GM23338 (cell line): ENCODE data around the gene CMSS1. TPM values are rescaled to one million over a fixed set of nuclear protein-coding genes. Genes with fewer than 3 reads are reported as not detected.

Experiments
- ATAC-seq: fragments of 200-7000 bp; cut with Tn5 transposase; 3 replicates; pipeline ENCODE4 v1.9.1; 2020
- DNase-seq: peaks from one replicate; pipeline ENCODE4 v3.0.0-alpha.2; 2015; ENCODE audit warnings: low spot score
- H2AFZ ChIP-seq: fragments of 200-600 bp; sonication (generic); 2 replicates; pipeline ENCODE4 v1.8.0; 2016; ENCODE audit warnings: antibody characterized with exemption, mild to moderate bottlenecking, moderate library complexity
- H3F3A ChIP-seq: fragments of 200-600 bp; sonication (generic); replicated peaks from 2 replicates; pipeline ENCODE4 v1.8.0; 2017; ENCODE audit warnings: antibody characterized with exemption, mixed run types, low read depth
- H3K27ac ChIP-seq: fragments of 200-600 bp; sonication (generic); 2 replicates; pipeline ENCODE4 v1.6.1; 2016; ENCODE audit warnings: low read depth
- H3K27me3 ChIP-seq: fragments of 200-600 bp; sonication (generic); 2 replicates; pipeline ENCODE4 v1.8.0; 2016; ENCODE audit warnings: mild to moderate bottlenecking, mixed run types, moderate library complexity; ENCODE audit not compliant: insufficient read depth
- H3K36me3 ChIP-seq: fragments of 200-600 bp; sonication (generic); 2 replicates; pipeline ENCODE4 v1.8.0; 2016; ENCODE audit warnings: mild to moderate bottlenecking; ENCODE audit not compliant: insufficient read depth
- H3K4me1 ChIP-seq: fragments of 200-600 bp; sonication (generic); 2 replicates; pipeline ENCODE4 v1.8.0; 2016; ENCODE audit warnings: mild to moderate bottlenecking, moderate library complexity; ENCODE audit not compliant: insufficient read depth
- H3K4me2 ChIP-seq: fragments of 200-600 bp; sonication (generic); 2 replicates; pipeline ENCODE4 v1.7.1; 2017; ENCODE audit warnings: mixed run types
- H3K4me3 ChIP-seq: fragments of 200-600 bp; sonication (generic); 2 replicates; pipeline ENCODE4 v1.6.1; 2016; ENCODE audit warnings: mixed run types
- H3K79me2 ChIP-seq: fragments of 200-600 bp; sonication (generic); replicated peaks from 2 replicates; pipeline ENCODE4 v1.8.0; 2017; ENCODE audit warnings: mild to moderate bottlenecking; ENCODE audit not compliant: insufficient read depth
- H3K9me2 ChIP-seq: fragments of 200-600 bp; sonication (generic); 2 replicates; pipeline ENCODE4 v1.8.0; 2017; ENCODE audit not compliant: insufficient read depth
- H4K20me1 ChIP-seq: fragments of 200-600 bp; sonication (generic); replicated peaks from 2 replicates; pipeline ENCODE4 v1.8.0; 2017; ENCODE audit warnings: mild to moderate bottlenecking; ENCODE audit not compliant: insufficient read depth
- H3K27ac Mint-ChIP-seq: 2 replicates; pipeline ENCODE4 v1.8.0; 2020; ENCODE audit warnings: inconsistent platforms, mild to moderate bottlenecking, moderate library complexity, mixed read lengths
- H3K27me3 Mint-ChIP-seq: 3 replicates; pipeline ENCODE4 v1.8.0; 2022; ENCODE audit warnings: low read depth, mild to moderate bottlenecking, moderate library complexity, mixed read lengths, inconsistent platforms; ENCODE audit not compliant: insufficient read depth, poor library complexity
- H3K36me3 Mint-ChIP-seq: 3 replicates; pipeline ENCODE4 v1.8.0; 2021; ENCODE audit warnings: low read depth, mild to moderate bottlenecking, inconsistent platforms, moderate library complexity, mixed read lengths
- H3K4me1 Mint-ChIP-seq: 3 replicates; pipeline ENCODE4 v1.8.0; 2020; ENCODE audit warnings: mild to moderate bottlenecking, inconsistent platforms, mixed read lengths
- H3K4me3 Mint-ChIP-seq: 3 replicates; pipeline ENCODE4 v1.8.0; 2021; ENCODE audit warnings: moderate library complexity, mild to moderate bottlenecking, inconsistent platforms, mixed read lengths
- H3K9me3 Mint-ChIP-seq: 3 replicates; pipeline ENCODE4 v1.8.0; 2020; ENCODE audit warnings: moderate library complexity, mild to moderate bottlenecking, inconsistent platforms, mixed read lengths
- CREB1 ChIP-seq: fragments of 250-450 bp; sonication (Bioruptor Pico); IDR thresholded peaks from 2 replicates; pipeline ENCODE4 v1.5.0; 2020; ENCODE audit warnings: low read depth, mild to moderate bottlenecking, moderate library complexity
- CTCF ChIP-seq, 2 experiments: fragments of 200-600 bp in 1 of 2; sonication (generic) in 1 of 2; conservative IDR thresholded peaks; 2 replicates each; pipeline versions ENCODE4 v1.5.1 to v1.6.1; 2016 to 2017; ENCODE audit warnings: antibody characterized with exemption in 2 of 2, low read depth in 2 of 2, mild to moderate bottlenecking in 2 of 2, moderate library complexity in 1 of 2
- ETS1 ChIP-seq: IDR thresholded peaks from 2 replicates; pipeline ENCODE4 v1.6.1; 2016; ENCODE audit warnings: antibody characterized with exemption
- EZH2 ChIP-seq: fragments of 200-600 bp; sonication (generic); IDR thresholded peaks from one replicate; pipeline ENCODE4 v1.8.0; 2017; ENCODE audit warnings: antibody characterized with exemption, mild to moderate bottlenecking, low read depth; ENCODE audit not compliant: unreplicated experiment
- EZH2phosphoT487 ChIP-seq: fragments of 200-600 bp; sonication (generic); IDR thresholded peaks from one replicate; pipeline ENCODE4 v1.8.1; 2018; ENCODE audit warnings: antibody characterized with exemption; ENCODE audit not compliant: unreplicated experiment
- JUNB ChIP-seq: IDR thresholded peaks from one replicate; pipeline ENCODE4 v1.6.1; 2016; ENCODE audit warnings: antibody characterized with exemption; ENCODE audit not compliant: unreplicated experiment
- NANOG ChIP-seq: IDR thresholded peaks from 2 replicates; pipeline ENCODE4 v1.6.1; 2016; ENCODE audit warnings: antibody characterized with exemption, borderline replicate concordance
- POLR2AphosphoS5 ChIP-seq: IDR thresholded peaks from 2 replicates; pipeline ENCODE4 v1.6.1; 2016; ENCODE audit warnings: antibody characterized with exemption, low read depth
- REST ChIP-seq: IDR thresholded peaks from one replicate; pipeline ENCODE4 v1.6.1; 2018; ENCODE audit warnings: antibody characterized with exemption; ENCODE audit not compliant: unreplicated experiment
- STAT1 ChIP-seq: IDR thresholded peaks from one replicate; pipeline ENCODE4 v1.6.1; 2016; ENCODE audit warnings: antibody characterized with exemption; ENCODE audit not compliant: unreplicated experiment
- ZNF114 ChIP-seq: fragments of 250-450 bp; sonication (Bioruptor Pico); IDR thresholded peaks from 2 replicates; pipeline ENCODE4 v1.5.0; 2020; ENCODE audit warnings: mild to moderate bottlenecking, moderate library complexity
- ZNF331 ChIP-seq: fragments of 250-450 bp; sonication (Bioruptor Pico); IDR thresholded peaks from 2 replicates; pipeline ENCODE4 v1.5.0; 2020; ENCODE audit warnings: low read depth, mild to moderate bottlenecking, moderate library complexity
- ZNF462 ChIP-seq: fragments of 250-450 bp; sonication (Bioruptor Pico); IDR thresholded peaks from 2 replicates; pipeline ENCODE4 v1.5.0; 2020; ENCODE audit warnings: mild to moderate bottlenecking, moderate library complexity
- polyA plus RNA-seq: library from polyadenylated mRNA; unstranded; fragments of >200 nt; fragmentation: Nextera tagmentation; extraction: Ambion mirVana; gene quantifications from 2 replicates; pipeline ENCODE4 v1.2.1, GENCODE V29; 2016
- total RNA-seq: library from RNA; depleted of rRNA; stranded (reverse); fragments of >200 nt; shearing (Covaris generic); gene quantifications from 2 replicates; pipeline ENCODE4 v1.2.3, GENCODE V29; 2014

Gene CMSS1
- total and polyA plus RNA-seq, 2 experiments from 2014 or later = 39.4 to 187 TPM

GRCh38 chr3:100059472-100059871 lies 241.8 kb downstream of the CMSS1 start:
- H3K27ac Mint-ChIP-seq = no peak overlapping the region
- H3K4me3 Mint-ChIP-seq = no peak overlapping the region
- no peaks in the 10 kb centered on the region for H3K27me3 ChIP-seq
- no peak overlapping the region for H3K4me2 ChIP-seq
- H3K9me3 Mint-ChIP-seq = 0 out of 3 replicates have a peak, but pooled peaks cover 2% of the 10 kb centered on the region
- no peak for DNase-seq
- no peaks in the 10 kb centered on the region for H3K36me3 Mint-ChIP-seq
- H3K4me1 ChIP-seq = no peaks in the 10 kb centered on the region
- no peaks in the 10 kb centered on the region for H3K79me2 ChIP-seq
- no peak overlapping the region for H3K4me3 ChIP-seq
- no peak overlapping the region for H2AFZ ChIP-seq
- H3K36me3 ChIP-seq = no peaks in the 10 kb centered on the region
- H3K27me3 Mint-ChIP-seq = peaks cover 3% of the 10 kb centered on the region
- H4K20me1 ChIP-seq = no peaks in the 10 kb centered on the region
- TF ChIP-seq REST = no peak
- TF ChIP-seq POLR2AphosphoS5 = no peak
- no peak for TF ChIP-seq JUNB
- TF ChIP-seq ZNF462 (CRISPR knock-in tag) = no peak
- no peak for TF ChIP-seq CREB1
- TF ChIP-seq EZH2phosphoT487 = no peak
- TF ChIP-seq ZNF114 (CRISPR knock-in tag) = no peak
- no peak for TF ChIP-seq STAT1
- TF ChIP-seq EZH2 = no peak
- TF ChIP-seq NANOG = no peak
- TF ChIP-seq ETS1 = no peak
- TF ChIP-seq CTCF (conservative IDR thresholded peaks at IDR 0.05; ENCODE audit: low read depth in 2 of 2) = no peak
- no peak for TF ChIP-seq ZNF331 (CRISPR knock-in tag)
- peaks cover 2% of the 10 kb centered on the region; the same call in 2 of the 3 replicates for H3K4me1 Mint-ChIP-seq
- ATAC-seq = no peak
- H3K9me2 ChIP-seq = no peaks in the 10 kb centered on the region
- H3K27ac ChIP-seq = no peak overlapping the region
- no peaks in the 10 kb centered on the region for H3F3A ChIP-seq
